GM19467 (cell line): ENCODE data around the gene CWC22.

ENCODE experiments used
- ATAC-seq: cut with Tn5 transposase; IDR thresholded peaks from one replicate; pipeline ENCODE4 v1.9.1; 2021; ENCODE audit warnings: mild to moderate bottlenecking, moderate library complexity; ENCODE audit not compliant: unreplicated experiment

The CWC22 gene

DNA sequence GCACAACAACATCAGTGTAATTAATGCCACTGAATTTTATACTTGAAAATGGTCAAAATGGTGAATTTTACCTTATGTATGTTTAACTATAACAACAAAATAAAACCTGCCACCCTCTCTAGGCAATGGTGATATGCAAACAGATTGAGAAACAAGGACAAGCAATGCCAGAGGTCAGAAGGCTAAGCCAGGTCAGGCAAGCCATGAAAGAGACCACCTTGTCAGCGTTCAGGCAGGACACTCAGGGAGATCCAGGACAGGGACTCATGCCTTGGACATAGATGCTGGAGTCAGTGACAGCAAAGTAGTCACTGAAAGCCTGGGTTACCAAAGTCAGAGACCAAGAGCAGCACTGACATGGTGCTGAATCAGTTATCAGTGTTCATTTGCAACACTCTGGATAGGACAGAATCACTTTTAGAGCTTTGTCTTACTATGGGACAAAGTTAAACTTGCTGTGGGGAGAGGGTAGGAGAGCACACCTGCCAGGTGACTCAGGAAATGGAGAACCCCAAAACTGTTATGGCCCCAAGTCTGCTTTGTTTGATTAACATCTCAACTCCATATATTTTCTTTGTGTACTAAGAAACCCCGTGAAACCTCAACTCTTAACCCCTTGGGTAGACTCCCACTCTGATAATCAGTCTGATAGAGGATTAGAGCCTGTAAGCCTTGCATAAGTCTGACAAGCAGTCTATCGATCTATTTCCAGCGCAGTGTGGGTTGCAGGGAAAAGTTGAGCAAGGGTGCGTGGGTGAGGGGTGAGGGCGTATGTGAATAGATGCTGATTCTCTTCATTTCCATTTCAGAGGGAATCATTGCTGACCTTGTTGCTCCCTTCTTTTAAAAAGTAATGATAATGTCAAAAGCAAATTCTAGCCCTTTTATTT, 97.0 kb downstream of the CWC22 start:
- ATAC-seq: no peak

DNA sequence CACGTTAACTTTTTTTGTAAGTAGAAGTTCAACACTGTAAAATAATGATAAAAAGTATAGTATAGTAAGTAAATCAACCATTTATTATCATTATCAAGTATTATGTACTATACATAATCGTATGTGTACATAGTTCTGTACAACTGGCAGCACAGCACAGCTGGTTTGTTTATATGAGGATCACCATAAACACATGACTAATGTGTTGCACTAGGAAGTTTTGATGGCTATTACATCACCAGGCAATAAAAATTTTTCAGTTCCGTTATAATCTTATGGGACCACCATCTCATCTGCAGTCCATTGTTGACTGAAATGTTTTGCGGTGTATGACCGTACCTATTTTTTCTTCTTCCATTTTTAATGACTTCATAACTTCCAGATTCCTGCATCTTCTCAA, 106.4 kb downstream of the CWC22 start:
- no peak for ATAC-seq

DNA sequence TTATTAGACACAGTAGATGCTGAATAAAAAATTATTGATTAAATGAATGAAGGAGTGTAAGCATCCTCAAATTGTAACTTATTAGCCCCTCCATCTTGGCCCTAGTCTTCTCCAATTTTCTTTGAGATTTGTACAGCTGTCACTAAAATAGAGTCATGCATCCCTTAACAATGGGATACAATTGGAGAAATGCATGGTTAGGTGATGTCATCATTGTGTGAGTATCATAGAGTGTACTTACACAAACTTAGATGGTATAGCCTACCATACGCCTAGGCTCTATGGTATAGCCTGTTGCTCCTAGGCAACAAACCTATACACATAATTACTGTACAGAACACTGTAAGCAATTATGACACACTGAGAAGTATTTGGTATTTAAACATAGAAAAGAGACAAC, 107.4 kb downstream of the CWC22 start:
- ATAC-seq: no peak

DNA sequence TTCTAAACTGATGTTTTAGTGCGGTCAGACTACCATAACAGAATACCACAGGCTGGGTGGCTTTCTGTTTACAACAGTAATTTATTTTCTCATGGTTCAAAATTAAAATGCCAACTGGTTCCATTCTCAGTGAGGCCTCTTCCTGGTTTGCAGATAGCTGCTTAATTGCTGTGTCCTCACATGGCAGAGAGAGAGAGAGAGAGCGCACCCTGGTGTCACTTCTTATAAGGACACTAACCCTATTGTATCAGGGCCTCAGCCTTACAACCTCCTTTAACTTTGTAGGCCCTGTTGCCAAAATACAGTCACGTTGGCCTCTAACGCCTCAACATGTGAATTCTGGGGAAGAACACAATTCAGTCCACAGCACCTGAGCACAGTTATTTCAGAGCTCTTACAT, 108.2 kb downstream of the CWC22 start:
- peak; percentile 91 for ATAC-seq
